ENCODE results near the gene PDE4D. TPM values are rescaled to one million over a fixed set of nuclear protein-coding genes. Genes with fewer than 3 reads are reported as not detected.
A peak's percentile ranks its signal among the peaks of the same experiment; 100 is the strongest.

PDE4D gene
- total RNA-seq, 1 experiment from 2014 or later: 3.6 TPM

DNA sequence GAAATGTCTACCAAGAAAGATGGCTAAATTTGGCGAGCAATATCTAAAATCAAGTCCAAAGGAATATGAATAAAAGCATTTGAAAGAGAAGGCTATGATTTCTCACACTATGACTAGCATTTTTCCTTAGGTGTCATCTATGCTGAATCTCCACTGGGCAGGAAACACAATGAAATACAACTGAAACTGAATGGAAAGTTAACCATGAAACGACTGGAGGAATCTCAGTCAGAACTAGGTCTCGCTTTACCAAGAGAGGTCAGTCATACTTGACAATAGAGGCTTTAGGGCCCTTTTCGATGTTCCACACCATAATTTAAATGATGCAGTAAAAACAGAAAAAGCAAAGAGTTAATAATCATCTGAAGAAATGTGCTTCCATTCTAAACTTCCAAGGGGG is 339.0 kb downstream of the PDE4D start:
- Histone ChIP-seq H2AFZ (ENCODE audit: low read length) (no peak overlapping the region), H3K4me2 (ENCODE audit: low read length) (no peak overlapping the region), H3K9me2 (replicated peaks; ENCODE audit: low read length) (no peaks in the 10 kb centered on the region), H3K9me3 (ENCODE audit: low read length) (no peaks in the 10 kb centered on the region), H3K4me1 (ENCODE audit: insufficient read depth, low read length) (peaks cover 3% of the 10 kb centered on the region), H3K36me3 (ENCODE audit: low read depth, low read length) (no peaks in the 10 kb centered on the region), H3K27ac (ENCODE audit: low read length) (no peak overlapping the region), H3K27me3 (ENCODE audit: low read length) (no peaks in the 10 kb centered on the region), H3K9ac (ENCODE audit: low read length) (no peak overlapping the region), H3K79me2 (ENCODE audit: low read length) (no peaks in the 10 kb centered on the region), H4K20me1 (ENCODE audit: low read length) (no peaks in the 10 kb centered on the region), H3F3A (ENCODE audit: low read length, unreplicated experiment) (no peaks in the 10 kb centered on the region), H3K4me3 (ENCODE audit: low read length) (no peak overlapping the region)
- ChIA-PET CTCF (no interaction called here), POLR2A (ENCODE audit: unreplicated experiment) (no interaction called here)
- intact Hi-C loops (cut with micrococcal nuclease): no loop called here
- TF ChIP-seq, protein P1, sequence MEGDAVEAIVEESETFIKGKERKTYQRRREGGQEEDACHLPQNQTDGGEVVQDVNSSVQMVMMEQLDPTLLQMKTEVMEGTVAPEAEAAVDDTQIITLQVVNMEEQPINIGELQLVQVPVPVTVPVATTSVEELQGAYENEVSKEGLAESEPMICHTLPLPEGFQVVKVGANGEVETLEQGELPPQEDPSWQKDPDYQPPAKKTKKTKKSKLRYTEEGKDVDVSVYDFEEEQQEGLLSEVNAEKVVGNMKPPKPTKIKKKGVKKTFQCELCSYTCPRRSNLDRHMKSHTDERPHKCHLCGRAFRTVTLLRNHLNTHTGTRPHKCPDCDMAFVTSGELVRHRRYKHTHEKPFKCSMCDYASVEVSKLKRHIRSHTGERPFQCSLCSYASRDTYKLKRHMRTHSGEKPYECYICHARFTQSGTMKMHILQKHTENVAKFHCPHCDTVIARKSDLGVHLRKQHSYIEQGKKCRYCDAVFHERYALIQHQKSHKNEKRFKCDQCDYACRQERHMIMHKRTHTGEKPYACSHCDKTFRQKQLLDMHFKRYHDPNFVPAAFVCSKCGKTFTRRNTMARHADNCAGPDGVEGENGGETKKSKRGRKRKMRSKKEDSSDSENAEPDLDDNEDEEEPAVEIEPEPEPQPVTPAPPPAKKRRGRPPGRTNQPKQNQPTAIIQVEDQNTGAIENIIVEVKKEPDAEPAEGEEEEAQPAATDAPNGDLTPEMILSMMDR (conservative IDR thresholded peaks at IDR 0.05; ENCODE audit: low read depth, low read length): no peak
- TF ChIP-seq EZH2 (IDR thresholded peaks at IDR 0.05; ENCODE audit: low read length, unreplicated experiment) (no peak), EZH2phosphoT487 (IDR thresholded peaks at IDR 0.05; ENCODE audit: borderline replicate concordance, low read length) (no peak)
- DNase-seq (no peak), ATAC-seq (no peak)
- no TSS peak for BruUV-seq (replicated peaks)

DNA sequence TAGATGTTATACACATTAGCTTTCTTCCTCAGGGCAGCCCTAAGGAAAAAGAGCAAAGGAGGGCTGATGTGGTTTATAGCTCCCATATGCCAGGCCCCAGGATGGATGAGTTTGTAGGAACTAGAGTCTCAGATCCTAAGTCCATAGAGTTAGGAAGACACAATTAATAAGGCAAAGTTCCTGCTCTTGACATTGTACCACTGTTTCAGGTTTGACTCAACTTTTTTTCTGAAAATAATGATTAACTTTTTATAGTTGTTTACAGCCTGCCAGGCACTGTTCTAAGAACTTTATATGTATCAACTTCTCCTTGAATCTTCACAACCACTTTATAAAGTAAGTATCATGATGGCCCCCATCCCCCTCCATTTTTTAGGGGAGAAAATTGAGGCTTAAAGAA is 339.5 kb downstream of the PDE4D start:
- H3K4me1 ChIP-seq (ENCODE audit: insufficient read depth, low read length): peaks cover 8% of the 10 kb centered on the region
- H3K79me2 ChIP-seq (ENCODE audit: low read length): no peaks in the 10 kb centered on the region
- no peak overlapping the region for H3K27ac ChIP-seq (ENCODE audit: low read length)
- DNase-seq (no peak), ATAC-seq (no peak)
- no peaks in the 10 kb centered on the region for H3K36me3 ChIP-seq (ENCODE audit: low read depth, low read length)
- ChIA-PET POLR2A (ENCODE audit: unreplicated experiment) (no interaction called here), CTCF (no interaction called here)
- no peak overlapping the region for H2AFZ ChIP-seq (ENCODE audit: low read length)
- no TSS peak for BruUV-seq (replicated peaks)
- TF ChIP-seq EZH2phosphoT487 (IDR thresholded peaks at IDR 0.05; ENCODE audit: borderline replicate concordance, low read length): no peak
- no peak for TF ChIP-seq EZH2 (IDR thresholded peaks at IDR 0.05; ENCODE audit: low read length, unreplicated experiment)
- TF ChIP-seq, protein P1 (conservative IDR thresholded peaks at IDR 0.05; ENCODE audit: low read depth, low read length): no peak
- H3K4me2 ChIP-seq (ENCODE audit: low read length): no peak overlapping the region
- H3K9me2 ChIP-seq (replicated peaks; ENCODE audit: low read length): no peaks in the 10 kb centered on the region
- H3F3A ChIP-seq (ENCODE audit: low read length, unreplicated experiment): no peaks in the 10 kb centered on the region
- H3K9ac ChIP-seq (ENCODE audit: low read length): no peak overlapping the region
- no peaks in the 10 kb centered on the region for H3K9me3 ChIP-seq (ENCODE audit: low read length)
- no peaks in the 10 kb centered on the region for H4K20me1 ChIP-seq (ENCODE audit: low read length)
- H3K27me3 ChIP-seq (ENCODE audit: low read length): no peaks in the 10 kb centered on the region
- no peak overlapping the region for H3K4me3 ChIP-seq (ENCODE audit: low read length)
- intact Hi-C loops (cut with micrococcal nuclease): no loop called here

DNA sequence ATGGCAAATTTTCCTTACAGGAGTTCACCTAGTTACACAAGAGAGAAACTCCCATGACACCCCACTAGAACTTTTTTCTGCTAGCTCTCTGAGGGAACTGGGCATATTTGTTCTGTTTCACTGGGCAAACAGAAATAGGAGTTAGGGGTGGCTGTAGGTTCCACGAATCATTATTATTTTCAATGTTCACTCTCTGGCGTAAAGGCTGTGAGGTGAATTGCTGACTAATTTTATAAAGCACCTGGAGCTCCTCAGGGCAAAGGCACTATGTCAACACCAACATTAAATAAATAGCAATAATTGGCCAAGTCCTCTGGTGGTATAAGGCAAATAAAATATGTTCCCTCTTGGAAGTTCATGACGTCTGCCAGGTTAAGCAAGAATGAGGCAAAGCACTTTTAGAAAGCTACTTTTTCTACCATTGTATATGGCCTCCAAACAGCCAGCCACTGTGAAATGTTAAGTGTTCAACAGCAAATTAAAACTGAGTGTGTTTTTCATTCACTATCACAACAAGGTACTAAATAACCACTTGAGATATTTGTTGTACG is 344.6 kb downstream of the PDE4D start:
- Histone ChIP-seq H3K4me1 (ENCODE audit: insufficient read depth, low read length) (peaks cover 20% of the 10 kb centered on the region), H3K27ac (ENCODE audit: low read length) (peak overlapping the region; percentile 90)
- peak; percentile 99 for ATAC-seq

More for the DNA sequence above, 344.6 kb downstream of the PDE4D start:
- Histone ChIP-seq H3K9ac (ENCODE audit: low read length) (peak overlapping the region; percentile 38; the same call in 1 of the 2 replicates), H3K79me2 (ENCODE audit: low read length) (no peaks in the 10 kb centered on the region), H2AFZ (ENCODE audit: low read length) (0 out of 2 replicates have a peak overlapping the region, but pooled peaks have one; percentile 33), H3F3A (ENCODE audit: low read length, unreplicated experiment) (no peaks in the 10 kb centered on the region), H4K20me1 (ENCODE audit: low read length) (no peaks in the 10 kb centered on the region), H3K9me3 (ENCODE audit: low read length) (no peaks in the 10 kb centered on the region), H3K4me3 (ENCODE audit: low read length) (no peak overlapping the region), H3K36me3 (ENCODE audit: low read depth, low read length) (no peaks in the 10 kb centered on the region), H3K9me2 (replicated peaks; ENCODE audit: low read length) (no peaks in the 10 kb centered on the region), H3K4me2 (ENCODE audit: low read length) (peak overlapping the region; percentile 46; the same call in 1 of the 2 replicates), H3K27me3 (ENCODE audit: low read length) (no peaks in the 10 kb centered on the region)
- peak; percentile 79 for DNase-seq
- TF ChIP-seq, protein P1 (conservative IDR thresholded peaks at IDR 0.05; ENCODE audit: low read depth, low read length): no peak
- no peak for TF ChIP-seq EZH2phosphoT487 (IDR thresholded peaks at IDR 0.05; ENCODE audit: borderline replicate concordance, low read length)
- intact Hi-C loops (cut with micrococcal nuclease): loop anchor here (5.0 kb wide), 1 partner anchor 38 kb away; no protein-coding TSS in a partner anchor
- ChIA-PET CTCF (interaction anchor here (0.6 kb wide), 1 partner anchor 36 kb away, joined by 3 read pairs; no protein-coding TSS in a partner anchor), POLR2A (ENCODE audit: unreplicated experiment) (interaction anchor here (0.6 to 0.7 kb wide), 2 partner anchors 97 to 658 kb away, joined by 3 read pairs; no protein-coding TSS in a partner anchor)
- no TSS peak for BruUV-seq (replicated peaks)
